Ishikawa (cell line): Measurements from ENCODE around the gene HABP2.

Experiments
- CEBPB ChIP-seq: IDR thresholded peaks from 2 replicates; pipeline ENCODE4 v1.6.1; 2012
- EGR1 ChIP-seq: IDR thresholded peaks from 2 replicates; pipeline ENCODE4 v1.6.1; 2012
- EP300 ChIP-seq: IDR thresholded peaks from 2 replicates; pipeline ENCODE4 v1.6.1; 2012; ENCODE audit warnings: borderline replicate concordance
- MAX ChIP-seq: IDR thresholded peaks from 2 replicates; pipeline ENCODE4 v1.6.1; 2012
- TAF1 ChIP-seq: IDR thresholded peaks from 2 replicates; pipeline ENCODE4 v1.6.1; 2012; ENCODE audit warnings: low read depth, mild to moderate bottlenecking
- USF1 ChIP-seq: IDR thresholded peaks from 2 replicates; pipeline ENCODE4 v1.6.1; 2012
- YY1 ChIP-seq: IDR thresholded peaks from 2 replicates; pipeline ENCODE4 v1.6.1; 2012; ENCODE audit warnings: low read depth

- TF ChIP-seq CEBPB (no peak), EP300 (no peak), MAX (no peak), TAF1 (no peak), EGR1 (no peak), YY1 (no peak), USF1 (no peak)
Measured at GRCh38 chr10:113620936-113621335, 68.1 kb downstream of the HABP2 start.
